Chondrocyte (in vitro differentiated cells): Measurements from ENCODE around the gene KIF12. TPM values are rescaled to one million over a fixed set of nuclear protein-coding genes. Genes with fewer than 3 reads are reported as not detected.

Experiments used
- DNase-seq: peaks from one replicate; pipeline ENCODE4 v3.0.0; 2021; ENCODE audit warnings: mixed read lengths, low spot score
- H3K27ac Mint-ChIP-seq: one replicate; pipeline ENCODE4 v1.8.0; 2021; ENCODE audit warnings: mild to moderate bottlenecking, moderate library complexity, mixed read lengths; ENCODE audit not compliant: unreplicated experiment
- H3K27me3 Mint-ChIP-seq: 2 replicates; pipeline ENCODE4 v1.8.0; 2021; ENCODE audit warnings: low read depth, mixed read lengths
- H3K36me3 Mint-ChIP-seq: 2 replicates; pipeline ENCODE4 v1.8.0; 2021; ENCODE audit warnings: low read depth, mixed read lengths
- H3K4me1 Mint-ChIP-seq: 2 replicates; pipeline ENCODE4 v1.8.0; 2021; ENCODE audit warnings: low read depth, mild to moderate bottlenecking, mixed read lengths
- H3K4me3 Mint-ChIP-seq: one replicate; pipeline ENCODE4 v1.8.0; 2021; ENCODE audit warnings: mild to moderate bottlenecking, moderate library complexity, mixed read lengths; ENCODE audit not compliant: unreplicated experiment
- H3K9me3 Mint-ChIP-seq: 2 replicates; pipeline ENCODE4 v1.8.0; 2021; ENCODE audit warnings: low read depth, mixed read lengths
- total RNA-seq: library from RNA; stranded (reverse); gene quantifications from 3 replicates; pipeline ENCODE4 v1.2.1, GENCODE V29; 2021
- TF ChIP-seq, protein P1 (sequence below): fragments of 200-600 bp; sonication (generic); IDR thresholded peaks from 2 replicates; pipeline ENCODE4 v1.5.0; 2021; ENCODE audit warnings: antibody characterized with exemption, mild to moderate bottlenecking, moderate library complexity

The KIF12 gene
- total RNA-seq, 1 donor from 2014 or later = 0.70 TPM

DNA sequence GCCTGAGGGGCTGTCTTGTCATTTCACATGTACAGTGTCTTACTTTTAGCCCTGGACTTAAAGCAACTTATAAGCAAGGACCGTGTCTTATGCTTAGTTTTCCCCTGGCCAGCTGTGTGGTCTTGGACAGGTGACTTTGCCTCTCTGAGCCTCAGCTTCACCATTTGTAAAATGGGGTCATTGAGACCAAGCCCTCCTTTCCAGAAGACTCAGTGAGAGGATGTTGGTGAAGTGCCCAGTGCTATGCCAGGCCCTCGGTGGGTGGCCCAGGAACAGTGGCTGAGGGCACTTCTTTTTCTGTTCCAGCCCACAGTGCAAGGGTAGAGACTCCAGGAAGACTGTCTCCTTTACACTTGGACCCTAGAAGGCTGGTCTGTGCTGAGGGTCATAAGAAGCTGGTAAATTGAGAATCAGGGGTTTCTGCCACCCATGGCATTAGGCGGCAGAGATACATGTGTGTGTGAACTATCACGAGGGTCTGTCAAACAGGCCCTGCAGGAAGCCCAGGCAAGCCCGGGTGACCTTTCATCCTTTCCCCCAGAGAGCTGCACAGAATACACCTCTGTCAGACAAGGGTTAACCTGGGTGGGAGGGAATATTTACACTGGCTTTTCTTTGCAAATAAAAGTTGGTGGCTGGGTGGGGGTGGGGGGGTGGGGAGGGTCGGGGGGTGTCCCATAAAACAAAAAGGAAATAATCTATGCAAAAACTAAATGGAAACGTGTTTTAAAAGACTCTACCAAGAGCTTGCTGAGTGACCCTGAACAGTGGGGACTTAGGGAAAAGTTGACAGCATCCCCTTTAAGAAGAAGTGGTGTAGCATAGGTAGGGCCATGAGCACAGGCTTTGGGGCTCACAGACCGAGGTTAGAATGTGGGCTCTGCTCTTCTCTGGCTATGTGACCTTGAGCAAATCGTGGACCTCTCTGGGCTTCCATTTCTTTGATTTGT, 20.4 kb upstream of the KIF12 start:
- H3K4me3 Mint-ChIP-seq = no peak overlapping the region
- no peak overlapping the region for H3K27ac Mint-ChIP-seq
- TF ChIP-seq, protein P1, sequence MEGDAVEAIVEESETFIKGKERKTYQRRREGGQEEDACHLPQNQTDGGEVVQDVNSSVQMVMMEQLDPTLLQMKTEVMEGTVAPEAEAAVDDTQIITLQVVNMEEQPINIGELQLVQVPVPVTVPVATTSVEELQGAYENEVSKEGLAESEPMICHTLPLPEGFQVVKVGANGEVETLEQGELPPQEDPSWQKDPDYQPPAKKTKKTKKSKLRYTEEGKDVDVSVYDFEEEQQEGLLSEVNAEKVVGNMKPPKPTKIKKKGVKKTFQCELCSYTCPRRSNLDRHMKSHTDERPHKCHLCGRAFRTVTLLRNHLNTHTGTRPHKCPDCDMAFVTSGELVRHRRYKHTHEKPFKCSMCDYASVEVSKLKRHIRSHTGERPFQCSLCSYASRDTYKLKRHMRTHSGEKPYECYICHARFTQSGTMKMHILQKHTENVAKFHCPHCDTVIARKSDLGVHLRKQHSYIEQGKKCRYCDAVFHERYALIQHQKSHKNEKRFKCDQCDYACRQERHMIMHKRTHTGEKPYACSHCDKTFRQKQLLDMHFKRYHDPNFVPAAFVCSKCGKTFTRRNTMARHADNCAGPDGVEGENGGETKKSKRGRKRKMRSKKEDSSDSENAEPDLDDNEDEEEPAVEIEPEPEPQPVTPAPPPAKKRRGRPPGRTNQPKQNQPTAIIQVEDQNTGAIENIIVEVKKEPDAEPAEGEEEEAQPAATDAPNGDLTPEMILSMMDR = no peak
- H3K36me3 Mint-ChIP-seq = no peaks in the 10 kb centered on the region
- no peaks in the 10 kb centered on the region for H3K9me3 Mint-ChIP-seq
- peaks cover 4% of the 10 kb centered on the region for H3K4me1 Mint-ChIP-seq
- no peak for DNase-seq
- H3K27me3 Mint-ChIP-seq = peaks cover 28% of the 10 kb centered on the region

DNA sequence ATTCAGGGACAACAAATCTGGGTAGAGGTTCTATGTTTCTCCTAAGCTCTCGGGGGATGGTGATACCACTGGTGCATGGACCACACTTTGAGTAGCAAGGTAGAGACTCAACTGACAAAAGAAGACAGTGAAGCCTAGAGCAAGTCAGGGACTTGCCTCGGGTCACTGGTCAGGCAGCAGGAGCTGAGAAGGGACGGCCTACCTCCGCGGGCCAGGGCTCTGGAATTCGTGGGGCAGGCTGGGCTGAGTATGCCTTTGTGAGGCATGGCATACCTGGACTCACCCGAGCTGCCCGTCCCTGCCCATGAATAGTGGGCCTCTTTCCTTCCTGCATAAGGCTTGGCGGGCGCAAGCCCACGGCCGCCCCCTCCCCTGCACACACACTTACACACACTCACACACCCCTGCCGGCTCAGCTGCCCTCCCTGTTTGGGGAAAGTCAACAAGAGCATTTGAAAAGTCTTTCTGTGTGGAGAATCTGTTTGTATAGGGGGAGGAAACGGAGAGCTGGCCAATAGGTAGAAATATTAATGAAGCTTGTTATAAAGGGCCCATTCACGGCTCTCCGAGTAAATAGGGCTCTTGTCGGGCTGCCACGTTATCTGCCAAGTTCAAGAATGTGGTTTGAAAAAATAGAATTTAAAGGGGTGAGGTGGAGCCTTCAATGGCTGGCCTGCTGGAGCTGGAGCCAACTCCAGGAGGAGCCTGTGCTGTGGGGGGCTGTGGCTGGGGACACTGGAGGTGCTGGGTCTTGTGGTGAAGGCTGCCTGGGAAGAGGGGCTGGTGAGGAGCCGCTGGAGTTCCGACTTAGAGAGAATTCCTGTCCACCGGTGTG, 19.1 kb upstream of the KIF12 start:
- TF ChIP-seq, protein P1 = no peak
- Mint-ChIP-seq H3K4me1 (peaks cover 10% of the 10 kb centered on the region), H3K27ac (no peak overlapping the region), H3K4me3 (no peak overlapping the region), H3K36me3 (no peaks in the 10 kb centered on the region), H3K27me3 (peaks cover 28% of the 10 kb centered on the region), H3K9me3 (no peaks in the 10 kb centered on the region)
- DNase-seq = peak; percentile 2

DNA sequence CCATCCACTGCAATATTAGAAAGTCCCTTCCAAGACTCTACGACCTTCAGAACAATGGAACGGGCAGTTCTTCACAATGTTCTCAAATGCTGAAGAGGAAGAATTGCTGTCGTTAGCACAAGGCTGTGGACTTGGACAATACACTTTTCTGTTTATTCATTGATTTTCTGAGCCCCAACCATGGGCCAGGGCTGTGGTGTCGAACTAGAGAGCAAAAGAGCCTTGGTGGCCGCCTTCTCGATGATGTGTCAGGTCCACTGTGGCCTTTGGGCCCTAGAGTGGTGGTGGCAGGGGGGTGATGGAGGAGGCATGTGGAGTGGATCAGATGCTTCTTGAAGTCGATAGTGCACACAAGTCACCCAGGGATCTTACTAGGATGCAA, 18.5 kb upstream of the KIF12 start:
- peaks cover 28% of the 10 kb centered on the region for H3K27me3 Mint-ChIP-seq
- no peak overlapping the region for H3K27ac Mint-ChIP-seq
- no peak overlapping the region for H3K4me3 Mint-ChIP-seq
- no peaks in the 10 kb centered on the region for H3K36me3 Mint-ChIP-seq
- H3K9me3 Mint-ChIP-seq = no peaks in the 10 kb centered on the region
- TF ChIP-seq, protein P1 = no peak
- DNase-seq = peak; percentile 32
- H3K4me1 Mint-ChIP-seq = peaks cover 16% of the 10 kb centered on the region

DNA sequence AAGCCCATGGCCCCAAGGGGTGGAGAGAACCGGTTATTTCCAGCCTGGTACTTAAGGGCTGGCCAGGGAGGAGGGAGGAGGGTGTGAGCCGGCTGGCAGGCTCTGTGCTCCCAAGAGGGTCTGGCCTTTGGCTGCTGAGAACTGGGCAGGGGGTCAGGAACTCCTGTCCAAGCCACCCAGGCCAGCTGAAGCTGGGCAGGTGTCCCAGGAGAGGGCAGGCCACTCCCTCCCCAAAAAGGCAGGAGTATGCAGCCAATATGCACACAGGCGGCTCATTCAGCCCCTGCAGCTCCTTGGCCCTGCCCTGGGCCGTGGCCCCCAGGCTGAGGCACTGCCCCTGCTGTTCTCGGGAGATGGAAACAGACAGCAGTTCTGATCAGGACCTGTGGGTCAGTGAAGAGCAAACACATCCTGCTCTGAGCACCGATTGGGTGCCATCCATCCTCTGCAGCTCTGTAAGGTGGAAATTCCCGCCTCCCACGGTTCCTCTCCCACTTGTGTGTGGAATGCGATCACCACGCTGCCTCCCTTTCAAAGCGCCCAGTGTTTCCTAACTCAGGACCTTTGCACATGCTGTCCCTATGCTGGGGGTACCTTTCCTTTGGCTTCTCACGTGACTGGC, 17.1 kb upstream of the KIF12 start:
- Mint-ChIP-seq H3K4me1 (peaks cover 17% of the 10 kb centered on the region), H3K4me3 (no peak overlapping the region), H3K36me3 (no peaks in the 10 kb centered on the region), H3K9me3 (no peaks in the 10 kb centered on the region), H3K27me3 (peaks cover 26% of the 10 kb centered on the region), H3K27ac (no peak overlapping the region)
- DNase-seq = peak; percentile 68
- TF ChIP-seq, protein P1 = no peak

DNA sequence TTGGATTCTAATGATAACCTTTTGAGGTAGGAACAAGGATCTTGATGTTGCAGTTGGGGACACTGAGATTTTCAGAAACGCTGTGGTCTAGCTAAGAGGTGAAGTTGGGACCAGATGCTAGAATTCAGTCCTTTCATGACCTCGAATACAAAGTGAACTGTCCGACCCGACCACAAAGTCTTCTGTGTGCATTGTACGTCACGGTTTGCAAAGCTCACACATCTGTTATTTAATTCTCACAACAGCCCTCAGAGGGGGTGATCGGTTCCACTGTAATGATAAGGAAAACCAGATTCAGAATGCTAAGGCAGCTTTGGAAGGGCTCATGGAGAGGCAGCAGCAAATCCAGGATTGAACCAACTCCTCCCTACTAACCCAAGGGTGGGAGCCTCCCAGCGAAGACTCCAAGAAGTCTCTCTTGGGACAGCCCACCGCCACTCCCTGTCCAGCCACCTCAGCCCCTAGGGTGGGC, 16.6 kb upstream of the KIF12 start:
- no peaks in the 10 kb centered on the region for H3K9me3 Mint-ChIP-seq
- no peak for DNase-seq
- H3K27me3 Mint-ChIP-seq = peaks cover 25% of the 10 kb centered on the region

More for the DNA sequence above, 16.6 kb upstream of the KIF12 start:
- H3K4me3 Mint-ChIP-seq = no peak overlapping the region
- peaks cover 21% of the 10 kb centered on the region for H3K4me1 Mint-ChIP-seq
- H3K27ac Mint-ChIP-seq = no peak overlapping the region
- TF ChIP-seq, protein P1 = no peak
- no peaks in the 10 kb centered on the region for H3K36me3 Mint-ChIP-seq
